GM20000 (cell line): ENCODE results near the gene IL1A.

Experiments
- DNase-seq: peaks from one replicate; pipeline ENCODE4 v3.0.0; 2012; ENCODE audit warnings: low spot score
- CTCF ChIP-seq: IDR thresholded peaks from 2 replicates; pipeline ENCODE4 v1.5.1; 2012; ENCODE audit warnings: mild to moderate bottlenecking, control low read depth; ENCODE audit errors: extremely low read depth, missing control alignments

The IL1A gene

DNA sequence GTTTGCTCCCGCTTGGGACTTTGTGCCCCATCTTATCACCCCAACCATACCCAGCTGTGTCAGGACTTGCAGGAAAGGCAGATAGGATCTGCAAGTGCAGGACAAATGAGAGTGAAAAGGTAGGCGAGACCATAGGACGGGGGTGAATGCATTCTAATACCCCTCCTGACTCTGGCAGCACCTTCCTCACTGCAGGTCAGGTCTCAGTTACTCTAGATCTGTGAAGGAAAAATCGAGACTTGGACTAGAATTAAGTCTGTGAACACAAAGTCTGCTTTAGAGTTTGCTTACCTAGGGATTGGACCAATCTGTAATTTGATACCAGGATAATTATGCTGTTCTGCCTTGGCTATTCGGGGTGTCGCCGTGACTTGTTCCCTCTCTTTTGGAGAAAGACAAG, 43.8 kb downstream of the IL1A start:
- DNase-seq, result no peak
- no peak for TF ChIP-seq CTCF

GRCh38 chr2:112737542-112738232, 46.6 kb downstream of the IL1A start:
- no peak for DNase-seq
- TF ChIP-seq CTCF, result no peak

- no peak for TF ChIP-seq CTCF
- DNase-seq, result no peak
These were observed 50.4 kb downstream of the IL1A start for GRCh38 chr2:112733871-112734270.

- no peak for TF ChIP-seq CTCF
- no peak for DNase-seq
These were observed 50.8 kb downstream of the IL1A start for GRCh38 chr2:112733456-112733855.

DNA sequence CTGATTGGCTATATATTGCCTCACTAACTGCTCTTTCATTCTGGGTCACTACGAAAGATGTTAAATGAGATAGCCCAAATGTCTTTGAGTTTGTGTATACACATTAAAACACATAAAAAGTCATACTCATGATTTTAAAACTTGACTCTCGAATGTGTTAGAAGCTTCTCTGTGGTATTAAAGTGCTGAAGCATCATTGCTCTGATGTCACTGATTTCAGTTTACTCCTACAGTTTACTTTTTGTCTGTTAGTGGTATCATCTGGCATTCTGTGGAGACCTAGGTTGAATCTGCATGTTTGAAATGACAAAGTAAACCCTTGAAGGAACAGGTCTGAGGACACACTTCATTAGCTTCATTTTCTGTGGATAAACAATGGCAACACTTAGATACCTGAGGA, 52.8 kb downstream of the IL1A start:
- DNase-seq, result no peak

DNA sequence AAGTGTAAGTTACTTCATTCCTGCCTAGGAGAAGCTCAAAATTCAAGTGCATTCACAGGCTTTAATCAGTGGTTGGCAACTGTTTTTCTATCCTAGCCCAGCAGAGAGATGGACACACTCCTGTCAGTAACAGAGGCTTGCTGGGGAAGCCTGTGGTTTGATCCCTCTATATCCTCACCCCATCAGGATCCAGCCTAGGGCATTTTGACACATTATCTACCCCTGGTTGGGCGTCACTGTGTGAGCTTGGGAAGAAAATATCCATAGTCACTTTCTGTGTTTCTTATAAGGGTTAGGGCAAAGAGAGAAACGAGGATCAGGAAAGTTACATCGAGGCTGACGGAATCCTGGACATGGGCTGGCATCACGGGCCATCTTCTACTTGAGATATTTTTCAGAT, 53.5 kb downstream of the IL1A start:
- DNase-seq, result no peak
- no peak for TF ChIP-seq CTCF

More for the DNA sequence above, 52.8 kb downstream of the IL1A start:
- TF ChIP-seq CTCF, result no peak

GRCh38 chr2:112730216-112730615, 54.1 kb downstream of the IL1A start:
- no peak for DNase-seq
- no peak for TF ChIP-seq CTCF
